MCF 10A (cell line): ENCODE results near the gene WDFY3. TPM values are rescaled to one million over a fixed set of nuclear protein-coding genes. Genes with fewer than 3 reads are reported as not detected.

ENCODE experiments used
- BruUV-seq: library from RNA; stranded (reverse); fragments of 400-500 nt; replicated peaks from 2 replicates; lab custom pipeline; 2021; lab: Mats Ljungman, UMichigan
- CTCF ChIA-PET: fragments of 300-600 bp; sonication (Branson Sonifier 250); formaldehyde crosslinking; extraction: SDS; loops from one replicate; lab custom pipeline; 2021; ENCODE audit warnings: antibody characterized with exemption, inconsistent platforms; lab: Yijun Ruan, JAX
- POLR2A ChIA-PET: fragments of 300-600, 350-650 bp; sonication (Branson Sonifier 250); formaldehyde crosslinking; extraction: SDS; loops from one replicate; lab custom pipeline; 2020; ENCODE audit warnings: antibody characterized with exemption, inconsistent platforms; lab: Yijun Ruan, JAX
- DNase-seq: peaks from one replicate; pipeline ENCODE4 v3.0.0-alpha.2; 2018; ENCODE audit not compliant: unreplicated experiment
- H3K27ac Mint-ChIP-seq: one replicate; pipeline ENCODE4 v1.8.0; 2022; ENCODE audit warnings: mild to moderate bottlenecking, low read depth, mixed read lengths; ENCODE audit not compliant: unreplicated experiment
- H3K27me3 Mint-ChIP-seq: one replicate; pipeline ENCODE4 v1.8.0; 2022; ENCODE audit warnings: mixed read lengths; ENCODE audit not compliant: insufficient read depth, unreplicated experiment
- H3K36me3 Mint-ChIP-seq: one replicate; pipeline ENCODE4 v1.8.0; 2022; ENCODE audit warnings: mild to moderate bottlenecking, moderate library complexity, mixed read lengths; ENCODE audit not compliant: insufficient read depth, unreplicated experiment
- H3K4me1 Mint-ChIP-seq: one replicate; pipeline ENCODE4 v1.8.0; 2022; ENCODE audit warnings: mixed read lengths; ENCODE audit not compliant: insufficient read depth, unreplicated experiment
- H3K4me3 Mint-ChIP-seq: one replicate; pipeline ENCODE4 v1.8.0; 2022; ENCODE audit warnings: mild to moderate bottlenecking, moderate library complexity, mixed read lengths; ENCODE audit not compliant: unreplicated experiment
- H3K9me3 Mint-ChIP-seq: one replicate; pipeline ENCODE4 v1.8.0; 2022; ENCODE audit warnings: mixed read lengths; ENCODE audit not compliant: unreplicated experiment
- intact Hi-C: fragments of 100-400 bp; cut with micrococcal nuclease; formaldehyde crosslinking; loops from 2 replicates; pipeline ENCODE4 v1.14.1; 2022
- total RNA-seq: library from RNA; stranded (reverse); gene quantifications from 2 replicates; pipeline ENCODE4 v1.2.3, GENCODE V29; 2022
- TF ChIP-seq, protein P1 (sequence below): fragments of 200-600 bp; IDR thresholded peaks from one replicate; pipeline ENCODE4 v1.8.0; 2022; ENCODE audit warnings: antibody characterized with exemption, mild to moderate bottlenecking; ENCODE audit not compliant: unreplicated experiment

WDFY3 gene
- total RNA-seq, 1 experiment from 2014 or later, result 90.7 TPM

DNA sequence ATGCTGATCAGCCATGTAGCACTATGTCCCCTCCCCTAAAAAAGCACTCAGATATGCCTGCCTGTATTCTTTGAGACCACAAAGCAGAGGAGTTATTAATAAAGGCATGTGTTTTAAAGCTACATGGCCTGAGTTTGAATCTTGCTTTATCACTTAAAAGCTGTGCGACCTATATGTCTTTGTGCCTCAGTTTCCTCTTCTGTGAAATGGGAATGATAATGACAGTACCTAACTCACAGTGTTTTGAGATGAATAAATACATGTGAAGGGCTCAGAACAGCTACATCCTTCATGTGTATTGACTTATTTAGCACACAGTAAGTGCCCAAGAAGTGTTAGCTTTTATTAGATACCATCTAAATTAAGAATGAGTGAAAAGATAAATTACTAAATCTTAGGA lies 180.0 kb downstream of the WDFY3 start:
- no peak for DNase-seq
- ChIA-PET POLR2A (no interaction called here), CTCF (no interaction called here)
- Mint-ChIP-seq H3K4me3 (no peak overlapping the region), H3K27ac (no peak overlapping the region), H3K27me3 (no peaks in the 10 kb centered on the region), H3K9me3 (no peaks in the 10 kb centered on the region), H3K36me3 (peaks cover 27% of the 10 kb centered on the region), H3K4me1 (no peaks in the 10 kb centered on the region)
- intact Hi-C loops, result no loop called here
- TF ChIP-seq, protein P1, sequence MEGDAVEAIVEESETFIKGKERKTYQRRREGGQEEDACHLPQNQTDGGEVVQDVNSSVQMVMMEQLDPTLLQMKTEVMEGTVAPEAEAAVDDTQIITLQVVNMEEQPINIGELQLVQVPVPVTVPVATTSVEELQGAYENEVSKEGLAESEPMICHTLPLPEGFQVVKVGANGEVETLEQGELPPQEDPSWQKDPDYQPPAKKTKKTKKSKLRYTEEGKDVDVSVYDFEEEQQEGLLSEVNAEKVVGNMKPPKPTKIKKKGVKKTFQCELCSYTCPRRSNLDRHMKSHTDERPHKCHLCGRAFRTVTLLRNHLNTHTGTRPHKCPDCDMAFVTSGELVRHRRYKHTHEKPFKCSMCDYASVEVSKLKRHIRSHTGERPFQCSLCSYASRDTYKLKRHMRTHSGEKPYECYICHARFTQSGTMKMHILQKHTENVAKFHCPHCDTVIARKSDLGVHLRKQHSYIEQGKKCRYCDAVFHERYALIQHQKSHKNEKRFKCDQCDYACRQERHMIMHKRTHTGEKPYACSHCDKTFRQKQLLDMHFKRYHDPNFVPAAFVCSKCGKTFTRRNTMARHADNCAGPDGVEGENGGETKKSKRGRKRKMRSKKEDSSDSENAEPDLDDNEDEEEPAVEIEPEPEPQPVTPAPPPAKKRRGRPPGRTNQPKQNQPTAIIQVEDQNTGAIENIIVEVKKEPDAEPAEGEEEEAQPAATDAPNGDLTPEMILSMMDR, result no peak
- no TSS peak for BruUV-seq

DNA sequence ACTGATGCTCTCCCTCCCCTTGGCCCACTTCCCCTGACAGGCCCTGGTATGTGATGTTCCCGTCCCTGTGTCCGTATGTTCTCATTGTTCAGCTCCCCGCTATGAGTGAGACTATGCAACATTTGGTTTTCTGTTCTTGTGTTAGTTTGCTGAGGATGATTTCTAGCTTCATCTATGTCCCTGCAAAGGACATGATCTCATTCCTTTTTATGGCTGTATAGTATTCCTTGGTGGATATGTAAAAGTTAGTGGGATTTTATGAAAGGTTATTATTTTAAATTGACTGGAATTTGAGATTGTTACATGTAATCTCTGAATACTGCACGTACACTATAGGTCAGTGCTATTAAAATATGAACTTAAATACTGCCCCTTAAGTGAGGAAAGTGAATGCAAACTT lies 184.0 kb downstream of the WDFY3 start:
- no peaks in the 10 kb centered on the region for H3K27me3 Mint-ChIP-seq
- no peak for DNase-seq
- intact Hi-C loops, result no loop called here
- BruUV-seq, result no TSS peak
- no peaks in the 10 kb centered on the region for H3K9me3 Mint-ChIP-seq
- no peak overlapping the region for H3K4me3 Mint-ChIP-seq
- H3K36me3 Mint-ChIP-seq, result peaks cover 24% of the 10 kb centered on the region
- H3K27ac Mint-ChIP-seq, result no peak overlapping the region
- CTCF ChIA-PET, result interaction anchor here (1.3 kb wide), 1 partner anchor 33 kb away, joined by 3 read pairs; no protein-coding TSS in a partner anchor
- no peaks in the 10 kb centered on the region for H3K4me1 Mint-ChIP-seq
- POLR2A ChIA-PET, result interaction anchor here (0.9 kb wide), 1 partner anchor 12 kb away, joined by 3 read pairs; no protein-coding TSS in a partner anchor
- TF ChIP-seq, protein P1, result no peak

DNA sequence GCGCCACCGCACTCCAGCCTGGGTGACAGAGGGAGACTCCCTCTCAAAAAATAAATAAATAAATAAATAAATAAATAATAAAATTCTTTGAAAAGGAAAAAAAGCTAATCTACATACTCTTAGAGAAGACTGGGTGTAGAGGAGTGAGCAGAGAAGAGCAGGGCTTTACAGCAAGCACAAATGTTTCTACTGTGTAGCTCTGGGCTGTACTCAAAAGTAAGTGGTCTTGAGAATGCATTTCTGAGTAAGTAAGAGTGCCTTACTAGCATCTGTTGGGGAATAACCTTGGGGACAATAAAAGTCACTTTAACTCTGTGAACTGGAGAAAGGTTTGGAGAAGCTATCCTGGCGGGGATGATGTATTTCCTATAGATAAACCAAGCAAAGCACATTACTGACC lies 185.8 kb downstream of the WDFY3 start:
- Mint-ChIP-seq H3K4me1 (no peaks in the 10 kb centered on the region), H3K4me3 (no peak overlapping the region), H3K36me3 (peaks cover 33% of the 10 kb centered on the region), H3K9me3 (no peaks in the 10 kb centered on the region), H3K27me3 (no peaks in the 10 kb centered on the region), H3K27ac (no peak overlapping the region)
- TF ChIP-seq, protein P1, result no peak
- CTCF ChIA-PET, result interaction anchor here (0.7 to 2.0 kb wide), 3 partner anchors 31 to 189 kb away, joined by 3 to 14 read pairs (median 3); no protein-coding TSS in a partner anchor
- no peak for DNase-seq
- intact Hi-C loops, result no loop called here
- no TSS peak for BruUV-seq
- POLR2A ChIA-PET, result no interaction called here

DNA sequence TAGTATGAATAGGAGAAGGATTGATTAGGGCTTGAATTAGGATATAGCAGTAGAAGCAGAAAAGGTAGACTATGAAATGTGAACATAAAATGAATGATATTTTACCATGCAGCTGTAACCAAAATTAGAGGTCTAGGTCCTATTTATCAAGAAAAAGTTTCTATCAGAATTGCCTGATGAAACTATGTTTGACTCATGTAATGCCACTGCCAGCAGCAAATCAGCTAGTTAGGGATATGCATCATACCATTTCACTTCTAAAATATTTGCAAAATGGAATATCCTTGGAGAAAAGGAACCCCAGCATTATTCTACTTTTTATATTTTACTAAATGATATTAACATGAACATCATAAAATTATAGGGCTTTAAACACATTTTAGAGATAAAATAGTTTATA lies 188.4 kb downstream of the WDFY3 start:
- TF ChIP-seq, protein P1, result no peak
- ChIA-PET POLR2A (interaction anchor here (0.7 to 1.1 kb wide), 2 partner anchors 12 to 30 kb away, joined by 3 to 4 read pairs; no protein-coding TSS in a partner anchor), CTCF (no interaction called here)
- Mint-ChIP-seq H3K4me1 (no peaks in the 10 kb centered on the region), H3K4me3 (no peak overlapping the region), H3K36me3 (peaks cover 57% of the 10 kb centered on the region), H3K27me3 (no peaks in the 10 kb centered on the region), H3K9me3 (no peaks in the 10 kb centered on the region), H3K27ac (no peak overlapping the region)
- DNase-seq, result no peak
- intact Hi-C loops, result no loop called here
- no TSS peak for BruUV-seq
